Measurements from ENCODE around the gene SLC4A1.

SLC4A1 gene

GRCh38 chr17:44219616-44220212 lies 48.2 kb downstream of the SLC4A1 start, which contains the start of gene UBTF:
Gene UBTF (minus strand): TSS chr17:44219675. CDS start chr17:44218229, 1,446 bp downstream.
- DNase-seq = peak; percentile 83

GRCh38 chr17:44219108-44219615 lies 48.8 kb downstream of the SLC4A1 start:
- DNase-seq = peak; percentile 54

GRCh38 chr17:44218344-44219107 lies 49.4 kb downstream of the SLC4A1 start:
- peak; percentile 96 for DNase-seq

GRCh38 chr17:44217738-44218343 lies 50.1 kb downstream of the SLC4A1 start:
- no peak for DNase-seq

GRCh38 chr17:44216694-44217093 lies 51.2 kb downstream of the SLC4A1 start:
- DNase-seq = no peak

GRCh38 chr17:44216173-44216572 lies 51.8 kb downstream of the SLC4A1 start:
- DNase-seq = no peak

- DNase-seq = no peak
Measured at GRCh38 chr17:44214896-44215295, 53.0 kb downstream of the SLC4A1 start.

GRCh38 chr17:44214230-44214494 lies 53.8 kb downstream of the SLC4A1 start:
- no peak for DNase-seq

- no peak for DNase-seq
Measured at GRCh38 chr17:44213403-44214229, 54.3 kb downstream of the SLC4A1 start.

- no peak for DNase-seq
Measured at GRCh38 chr17:44212507-44213402, 55.2 kb downstream of the SLC4A1 start.

GRCh38 chr17:44211281-44212265 lies 56.4 kb downstream of the SLC4A1 start:
- no peak for DNase-seq

GRCh38 chr17:44210342-44211192 lies 57.4 kb downstream of the SLC4A1 start:
- no peak for DNase-seq

GRCh38 chr17:44209786-44210341 lies 58.1 kb downstream of the SLC4A1 start:
- DNase-seq = no peak

GRCh38 chr17:44207743-44208142 lies 60.2 kb downstream of the SLC4A1 start:
- DNase-seq = no peak

- no peak for DNase-seq
Measured at GRCh38 chr17:44207319-44207718, 60.6 kb downstream of the SLC4A1 start.

- DNase-seq = no peak
Measured at GRCh38 chr17:44206825-44207155, 61.1 kb downstream of the SLC4A1 start.

- DNase-seq = no peak
Measured at GRCh38 chr17:44205962-44206824, 61.7 kb downstream of the SLC4A1 start.

- no peak for DNase-seq
Measured at GRCh38 chr17:44204441-44204882, 63.5 kb downstream of the SLC4A1 start.
